DND-41 (cell line): ENCODE results near the gene ULBP2.
"Not testable (repeated sequence)": the region's sequence is repeated elsewhere in the genome, so short reads cannot be mapped to it uniquely, and the experiment has no call there.

ENCODE experiments used
- ATAC-seq: fragments of 200-7000 bp; cut with Tn5 transposase; 3 replicates; pipeline ENCODE4 v1.9.1; 2021; ENCODE audit warnings: low read depth; ENCODE audit not compliant: insufficient read depth
- DNase-seq: peaks from one replicate; pipeline ENCODE4 v3.0.0-alpha.2; 2020
- H2AFZ ChIP-seq: 2 replicates; pipeline ENCODE4 v1.6.0; 2012; ENCODE audit warnings: low read depth, low read length
- H3K27ac ChIP-seq: 2 replicates; pipeline ENCODE4 v1.5.1; 2012; ENCODE audit warnings: low read length, inconsistent platforms
- H3K27me3 ChIP-seq: fragments of 200-600 bp; sonication (generic); 2 replicates; pipeline ENCODE4 v1.6.0; 2012; ENCODE audit warnings: low read length, mild to moderate bottlenecking, inconsistent platforms; ENCODE audit not compliant: insufficient read depth, poor library complexity
- H3K36me3 ChIP-seq: 2 replicates; pipeline ENCODE4 v1.5.1; 2012; ENCODE audit warnings: low read length, inconsistent platforms; ENCODE audit not compliant: insufficient read depth
- H3K4me1 ChIP-seq: 2 replicates; pipeline ENCODE4 v1.5.1; 2012; ENCODE audit warnings: mild to moderate bottlenecking, low read length; ENCODE audit not compliant: insufficient read depth
- H3K4me2 ChIP-seq: 2 replicates; pipeline ENCODE4 v1.6.0; 2012; ENCODE audit warnings: mild to moderate bottlenecking, moderate library complexity, low read length, inconsistent platforms; ENCODE audit not compliant: insufficient read depth
- H3K4me3 ChIP-seq, 2 experiments: fragments of 200-600 bp in 1 of 2; shearing (Covaris generic) in 1 of 2; 2 replicates each; pipeline ENCODE4 v1.5.1; 2012 to 2016; ENCODE audit warnings: inconsistent platforms in 2 of 2, low read length in 2 of 2, mild to moderate bottlenecking in 2 of 2, low read depth in 1 of 2, moderate library complexity in 1 of 2
- H3K79me2 ChIP-seq: 2 replicates; pipeline ENCODE4 v1.6.0; 2012; ENCODE audit warnings: low read length, inconsistent platforms; ENCODE audit not compliant: insufficient read depth
- H3K9ac ChIP-seq: 2 replicates; pipeline ENCODE4 v1.6.0; 2012; ENCODE audit warnings: low read depth, mild to moderate bottlenecking, inconsistent platforms, low read length, moderate library complexity
- H3K9me3 ChIP-seq: 2 replicates; pipeline ENCODE4 v1.5.1; 2012; ENCODE audit warnings: low read length, moderate library complexity, mild to moderate bottlenecking, inconsistent platforms; ENCODE audit not compliant: insufficient read depth, severe bottlenecking
- H4K20me1 ChIP-seq: 2 replicates; pipeline ENCODE4 v1.6.0; 2012; ENCODE audit warnings: low read length; ENCODE audit not compliant: insufficient read depth
- CTCF ChIP-seq: IDR thresholded peaks from 2 replicates; pipeline ENCODE4 v1.5.1; 2012; ENCODE audit warnings: borderline replicate concordance, low read length, moderate library complexity, mild to moderate bottlenecking; ENCODE audit not compliant: poor library complexity, severe bottlenecking; ENCODE audit errors: extremely low read depth
- EZH2 ChIP-seq: IDR thresholded peaks from 3 replicates; pipeline ENCODE4 v1.6.1; 2012; ENCODE audit warnings: borderline replicate concordance, low read depth, mild to moderate bottlenecking, moderate library complexity, low read length, inconsistent platforms; ENCODE audit not compliant: severe bottlenecking

The ULBP2 gene

GRCh38 chr6:149917679-149918078 lies 24.1 kb upstream of the ULBP2 start:
- H3K36me3 ChIP-seq = no peaks in the 10 kb centered on the region
- no peaks in the 10 kb centered on the region for H3K79me2 ChIP-seq
- peaks cover 26% of the 10 kb centered on the region for H3K27me3 ChIP-seq
- no peak for TF ChIP-seq EZH2
- no peak for TF ChIP-seq CTCF
- ATAC-seq (no peak), DNase-seq (no peak)
- H3K4me3 ChIP-seq = no peak overlapping the region
- H3K27ac ChIP-seq = no peak overlapping the region
- H4K20me1 ChIP-seq = no peaks in the 10 kb centered on the region; the same call in 1 of the 2 replicates
- H3K4me1 ChIP-seq = no peaks in the 10 kb centered on the region
- H3K9ac ChIP-seq = no peak overlapping the region
- H3K9me3 ChIP-seq = no peaks in the 10 kb centered on the region
- no peak overlapping the region for H3K4me2 ChIP-seq
- no peak overlapping the region for H2AFZ ChIP-seq

DNA sequence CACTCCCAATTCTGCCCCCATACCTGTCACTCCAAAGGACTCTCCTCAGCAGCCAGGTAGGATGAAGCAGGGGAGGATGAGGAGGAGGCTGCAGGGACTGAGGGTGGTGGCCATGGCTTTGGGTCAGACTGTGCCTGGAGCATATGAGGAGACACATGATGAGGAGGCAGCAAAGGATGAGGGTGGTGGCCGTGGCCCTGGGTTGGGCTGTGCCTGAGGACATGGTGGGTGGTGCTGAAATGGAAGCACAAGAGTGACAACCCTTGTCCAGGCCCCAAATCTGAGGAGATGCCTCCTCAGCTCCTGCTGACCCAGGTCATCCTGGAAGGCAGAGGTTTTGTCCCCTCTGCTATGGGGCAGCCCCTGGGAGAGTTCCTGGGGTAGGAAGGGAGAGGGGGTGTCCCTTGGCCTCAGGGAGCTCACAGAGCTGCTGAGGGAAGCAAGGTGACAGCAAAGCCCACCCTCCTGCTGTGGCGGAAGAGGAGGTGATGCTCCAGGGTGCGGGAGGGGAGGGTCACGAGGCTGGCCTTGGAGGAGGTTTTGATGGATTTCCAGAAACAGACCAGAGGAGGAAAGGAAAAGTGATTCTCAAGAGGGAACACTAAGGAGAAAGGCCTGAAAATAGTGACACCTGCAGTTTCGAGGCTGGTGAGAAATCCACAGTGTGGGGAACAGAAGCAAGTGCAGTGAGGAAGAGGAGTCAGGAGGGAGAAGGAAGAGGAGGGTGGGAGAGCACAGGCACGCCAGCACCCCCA lies 23.5 kb upstream of the ULBP2 start:
- Histone ChIP-seq H3K4me3 (no peak overlapping the region), H3K4me1 (no peaks in the 10 kb centered on the region), H3K27ac (no peak overlapping the region), H2AFZ (no peak overlapping the region), H3K79me2 (no peaks in the 10 kb centered on the region), H4K20me1 (no peaks in the 10 kb centered on the region; the same call in 1 of the 2 replicates), H3K27me3 (peaks cover 20% of the 10 kb centered on the region), H3K4me2 (no peak overlapping the region), H3K9ac (no peak overlapping the region), H3K36me3 (no peaks in the 10 kb centered on the region), H3K9me3 (no peaks in the 10 kb centered on the region)
- DNase-seq = no peak
- no peak for ATAC-seq
- no peak for TF ChIP-seq CTCF
- TF ChIP-seq EZH2 = no peak

- not testable (repeated sequence) for H3K4me1 ChIP-seq, H3K9ac ChIP-seq, DNase-seq, H2AFZ ChIP-seq, ATAC-seq, H3K9me3 ChIP-seq, H3K4me3 ChIP-seq, H3K27ac ChIP-seq, H4K20me1 ChIP-seq, H3K36me3 ChIP-seq, H3K79me2 ChIP-seq, H3K4me2 ChIP-seq
- peaks cover 21% of the 10 kb centered on the region for H3K27me3 ChIP-seq
These were observed 22.5 kb upstream of the ULBP2 start for GRCh38 chr6:149919126-149919833.

DNA sequence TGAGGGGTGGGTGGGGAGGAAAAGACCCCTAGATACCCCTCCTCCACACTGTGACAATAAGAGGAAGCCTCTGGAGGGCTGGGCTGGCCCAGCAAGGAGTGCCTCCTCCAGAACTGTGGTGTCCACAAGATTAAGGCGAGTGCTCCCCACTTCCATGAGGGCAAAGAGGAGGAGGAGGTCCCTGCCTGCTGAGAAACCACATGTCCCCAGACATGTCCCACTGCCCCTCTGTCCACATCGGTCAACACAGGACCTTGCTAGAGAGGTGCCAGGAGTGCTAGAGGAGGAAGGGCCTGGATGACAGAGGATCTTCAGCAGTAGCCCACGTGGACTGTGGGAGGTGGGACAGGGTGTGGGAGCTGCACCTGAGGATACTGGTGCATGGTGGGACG lies 22.0 kb upstream of the ULBP2 start:
- TF ChIP-seq CTCF (no peak), EZH2 (no peak)
- no peaks in the 10 kb centered on the region for H3K9me3 ChIP-seq
- peaks cover 25% of the 10 kb centered on the region for H3K27me3 ChIP-seq
- no peak overlapping the region for H3K4me2 ChIP-seq
- H4K20me1 ChIP-seq = no peaks in the 10 kb centered on the region; the same call in none of the 2 replicates
- no peak overlapping the region for H3K27ac ChIP-seq
- DNase-seq (no peak), ATAC-seq (no peak)
- no peak overlapping the region for H2AFZ ChIP-seq
- no peak overlapping the region for H3K4me3 ChIP-seq
- no peaks in the 10 kb centered on the region for H3K36me3 ChIP-seq
- no peaks in the 10 kb centered on the region for H3K4me1 ChIP-seq
- H3K9ac ChIP-seq = no peak overlapping the region
- H3K79me2 ChIP-seq = no peaks in the 10 kb centered on the region
